ENCODE results near the gene TOR1AIP1.

The TOR1AIP1 gene

GRCh38 chr1:179881642-179882252 is 338 bp upstream of the TOR1AIP1 start:
- DNase-seq (ENCODE audit: low read depth), result no peak

DNA sequence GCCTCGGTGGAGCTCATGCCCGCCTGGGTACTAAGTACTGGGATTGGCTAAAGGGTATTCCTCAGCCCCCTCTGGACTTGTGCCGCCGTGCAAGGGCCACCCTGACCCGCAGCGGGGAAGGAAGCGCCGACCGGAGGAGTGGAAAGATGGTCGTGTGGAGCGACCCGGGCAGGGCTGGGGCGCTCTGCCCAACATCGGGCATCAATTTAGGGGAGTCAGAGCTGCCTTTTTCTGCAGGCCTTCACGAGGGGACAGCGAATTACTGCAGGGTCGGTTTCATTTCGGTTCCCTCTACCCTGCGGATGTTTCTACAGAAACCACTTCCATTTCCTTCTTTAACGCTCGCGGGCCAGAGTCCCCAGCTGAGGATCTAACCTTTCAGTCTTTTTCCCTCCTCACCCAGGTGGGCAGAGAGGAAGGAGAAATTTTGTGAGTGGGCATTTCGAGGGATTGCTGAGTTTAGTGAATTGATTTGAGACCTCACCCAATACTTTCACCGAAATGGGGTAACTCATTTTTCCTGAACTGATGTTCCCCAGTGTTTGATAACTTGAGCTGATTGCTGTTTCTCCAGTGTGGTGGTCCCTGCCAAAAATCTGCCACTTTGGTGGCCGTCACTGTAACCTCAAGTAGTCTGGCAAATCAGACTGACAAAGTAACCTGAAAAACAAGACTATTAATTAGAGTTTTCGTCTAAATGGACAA is 1.1 kb downstream of the TOR1AIP1 start:
- DNase-seq (ENCODE audit: low read depth), result no peak

GRCh38 chr1:179883745-179884138 is 1.7 kb downstream of the TOR1AIP1 start:
- DNase-seq (ENCODE audit: low read depth), result peak; percentile 58

GRCh38 chr1:179888071-179888470 is 6.0 kb downstream of the TOR1AIP1 start:
- DNase-seq (ENCODE audit: low read depth), result no peak

- DNase-seq (ENCODE audit: low read depth), result no peak
Measured at GRCh38 chr1:179889589-179889988, 7.5 kb downstream of the TOR1AIP1 start.

GRCh38 chr1:179910934-179911333 is 28.8 kb downstream of the TOR1AIP1 start:
- no peak for DNase-seq (ENCODE audit: low read depth)

GRCh38 chr1:179911812-179912211 is 29.7 kb downstream of the TOR1AIP1 start:
- DNase-seq (ENCODE audit: low read depth), result no peak

DNA sequence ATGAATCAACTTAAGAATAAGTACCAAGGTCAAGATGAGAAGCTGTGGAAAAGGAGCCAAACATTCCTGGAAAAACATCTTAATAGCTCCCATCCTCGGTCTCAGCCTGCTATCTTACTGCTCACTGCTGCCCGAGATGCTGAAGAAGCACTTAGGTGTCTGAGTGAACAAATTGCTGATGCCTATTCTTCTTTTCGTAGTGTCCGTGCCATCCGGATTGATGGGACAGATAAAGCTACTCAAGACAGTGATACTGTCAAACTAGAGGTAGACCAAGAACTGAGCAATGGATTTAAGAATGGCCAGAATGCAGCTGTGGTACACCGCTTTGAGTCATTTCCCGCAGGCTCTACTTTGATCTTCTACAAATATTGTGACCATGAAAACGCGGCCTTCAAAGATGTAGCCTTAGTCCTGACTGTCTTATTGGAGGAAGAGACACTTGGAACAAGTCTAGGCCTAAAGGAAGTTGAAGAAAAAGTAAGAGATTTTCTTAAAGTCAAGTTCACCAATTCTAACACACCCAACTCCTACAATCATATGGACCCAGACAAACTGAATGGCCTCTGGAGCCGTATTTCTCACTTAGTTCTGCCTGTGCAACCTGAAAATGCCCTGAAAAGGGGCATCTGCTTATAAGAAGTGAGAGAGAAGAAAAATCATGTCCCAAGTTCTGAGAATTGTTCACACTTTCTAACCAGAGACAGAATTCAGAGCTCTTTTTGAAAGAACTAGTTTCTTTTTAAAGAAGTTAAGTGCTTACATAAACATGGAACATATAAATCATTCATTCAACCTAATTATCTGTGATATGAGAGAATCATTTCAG is 35.7 kb downstream of the TOR1AIP1 start:
- no peak for DNase-seq (ENCODE audit: low read depth)

DNA sequence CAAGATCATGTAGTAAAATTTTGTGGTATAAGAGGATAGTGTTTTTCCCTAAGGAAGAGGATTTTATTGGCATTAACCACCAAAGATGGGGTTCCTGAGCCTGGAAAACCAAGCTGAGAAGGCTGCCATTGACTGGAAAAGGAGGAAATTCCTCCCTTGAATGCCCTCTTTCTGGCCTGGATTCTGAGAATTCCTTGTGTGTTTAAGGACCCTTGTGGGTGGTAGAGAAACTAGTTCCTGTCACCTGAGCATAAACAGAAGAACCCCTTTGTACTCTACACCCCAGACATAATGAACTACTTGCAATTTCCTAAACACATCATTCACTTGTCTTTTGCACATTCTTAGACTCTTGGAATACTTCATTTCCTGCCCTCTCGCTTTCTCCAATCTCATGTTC is 39.4 kb downstream of the TOR1AIP1 start:
- DNase-seq (ENCODE audit: low read depth), result no peak

DNA sequence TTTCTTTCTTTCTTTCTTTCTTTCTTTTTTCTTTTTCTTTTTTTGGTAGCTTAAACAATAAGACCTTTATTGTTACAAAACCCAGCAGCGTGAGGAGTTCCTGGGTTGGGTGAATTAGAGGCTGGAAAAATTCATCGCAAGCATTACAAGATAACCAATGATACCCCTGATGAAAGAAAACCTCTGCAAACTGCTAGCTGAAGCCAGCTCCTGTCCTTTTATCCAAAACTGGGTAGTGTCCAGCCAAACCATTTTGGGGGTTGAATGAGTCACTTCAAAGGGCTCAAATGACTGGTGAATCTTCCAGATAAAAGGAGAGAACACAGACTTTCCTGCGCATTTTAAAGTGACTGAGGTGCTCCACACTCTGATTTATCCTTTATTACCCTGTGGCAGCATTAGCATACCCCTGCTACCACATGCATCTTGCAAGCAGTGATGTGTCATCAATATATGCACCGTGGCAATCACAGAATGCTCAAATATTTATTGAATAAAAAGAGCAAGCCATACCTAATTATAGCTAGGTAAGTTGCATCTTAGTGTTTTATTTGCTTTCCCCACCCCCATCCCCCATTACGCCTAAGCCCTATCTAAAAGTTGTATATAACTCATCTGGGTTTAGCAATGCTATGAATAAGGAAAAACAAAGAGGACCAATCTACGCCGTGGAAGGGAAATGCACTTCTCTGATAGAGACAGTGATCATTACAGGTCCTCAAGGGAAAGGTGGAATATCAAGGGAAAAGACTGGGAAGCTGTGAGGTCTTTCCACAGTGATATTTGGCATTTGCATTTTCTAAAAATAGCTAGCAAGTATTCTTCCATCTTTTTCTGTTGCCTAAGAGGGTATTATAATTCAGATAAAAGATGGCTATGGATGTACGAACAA is 40.1 kb downstream of the TOR1AIP1 start:
- DNase-seq (ENCODE audit: low read depth), result no peak

- DNase-seq (ENCODE audit: low read depth), result no peak
Measured at GRCh38 chr1:179923029-179923428, 40.9 kb downstream of the TOR1AIP1 start.

DNA sequence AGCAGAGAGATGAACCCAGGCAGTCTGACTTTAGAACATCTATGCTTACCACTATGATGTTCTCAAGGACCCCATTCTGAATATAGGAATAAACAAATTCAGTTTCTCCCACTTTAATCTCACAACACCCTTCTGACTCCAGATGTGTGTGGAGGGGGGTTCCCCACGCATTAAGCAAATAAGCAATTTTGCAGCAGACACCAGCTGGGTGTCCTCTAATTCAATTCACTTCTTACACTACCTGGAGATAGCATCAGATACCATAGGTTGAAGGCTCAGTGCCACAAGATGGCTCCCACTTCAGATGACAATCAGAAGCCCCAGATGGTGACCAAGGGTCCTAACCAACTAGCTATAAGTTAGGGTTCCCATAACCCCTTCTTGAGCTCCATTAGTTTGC is 42.2 kb downstream of the TOR1AIP1 start:
- DNase-seq (ENCODE audit: low read depth), result no peak

GRCh38 chr1:179925302-179925701 is 43.2 kb downstream of the TOR1AIP1 start:
- no peak for DNase-seq (ENCODE audit: low read depth)

GRCh38 chr1:179925922-179926849 is 44.1 kb downstream of the TOR1AIP1 start:
- DNase-seq (ENCODE audit: low read depth), result no peak

- no peak for DNase-seq (ENCODE audit: low read depth)
Measured at GRCh38 chr1:179926850-179927205, 44.7 kb downstream of the TOR1AIP1 start.

GRCh38 chr1:179929955-179930798 is 48.1 kb downstream of the TOR1AIP1 start:
- no peak for DNase-seq (ENCODE audit: low read depth)

DNA sequence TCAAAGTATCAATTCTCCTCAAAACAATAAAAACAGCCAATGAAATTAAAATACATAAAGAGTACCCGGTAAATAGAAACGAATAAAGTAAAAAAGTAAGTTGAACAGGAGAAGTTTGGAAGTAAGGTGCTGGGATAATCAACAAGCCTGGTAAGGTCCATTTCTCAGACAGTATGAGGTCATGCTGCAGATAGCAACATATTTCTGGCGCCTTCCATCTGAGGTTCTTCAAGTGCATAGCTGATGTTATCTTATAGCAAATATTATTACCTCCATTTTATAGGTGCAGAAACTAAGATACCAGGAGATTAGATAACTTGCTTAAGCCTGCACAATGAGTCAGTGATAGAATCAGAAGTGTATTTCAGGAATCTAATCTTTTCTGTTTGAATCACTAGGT is 48.8 kb downstream of the TOR1AIP1 start:
- DNase-seq (ENCODE audit: low read depth), result no peak

DNA sequence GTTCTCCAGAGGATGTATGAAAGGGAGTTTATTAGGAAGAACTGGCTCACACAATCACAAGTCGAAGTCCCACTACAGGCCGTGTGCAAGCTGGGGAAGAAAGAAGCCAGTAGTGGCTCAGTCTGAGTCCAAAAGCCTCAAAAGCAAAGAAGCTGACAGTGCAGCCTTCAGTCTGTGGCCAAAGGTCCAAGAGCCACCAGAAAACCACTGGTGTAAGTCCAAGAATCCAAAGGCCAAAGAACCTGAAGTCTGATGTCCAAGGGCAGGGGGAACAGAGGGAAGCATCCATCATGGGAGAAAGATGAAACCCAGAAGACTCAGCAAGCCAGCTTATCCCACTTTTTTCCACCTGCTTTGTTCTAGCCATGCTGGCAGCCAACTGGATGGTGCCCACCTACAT is 51.1 kb downstream of the TOR1AIP1 start:
- no peak for DNase-seq (ENCODE audit: low read depth)

GRCh38 chr1:179935909-179936496 is 53.9 kb downstream of the TOR1AIP1 start:
- no peak for DNase-seq (ENCODE audit: low read depth)
